ENCODE results near the gene TMC8. TPM values are rescaled to one million over a fixed set of nuclear protein-coding genes. Genes with fewer than 3 reads are reported as not detected.

Gene TMC8
- total and polyA plus RNA-seq, 2 experiments from 2014 or later: 1.1 to 3.1 TPM

DNA sequence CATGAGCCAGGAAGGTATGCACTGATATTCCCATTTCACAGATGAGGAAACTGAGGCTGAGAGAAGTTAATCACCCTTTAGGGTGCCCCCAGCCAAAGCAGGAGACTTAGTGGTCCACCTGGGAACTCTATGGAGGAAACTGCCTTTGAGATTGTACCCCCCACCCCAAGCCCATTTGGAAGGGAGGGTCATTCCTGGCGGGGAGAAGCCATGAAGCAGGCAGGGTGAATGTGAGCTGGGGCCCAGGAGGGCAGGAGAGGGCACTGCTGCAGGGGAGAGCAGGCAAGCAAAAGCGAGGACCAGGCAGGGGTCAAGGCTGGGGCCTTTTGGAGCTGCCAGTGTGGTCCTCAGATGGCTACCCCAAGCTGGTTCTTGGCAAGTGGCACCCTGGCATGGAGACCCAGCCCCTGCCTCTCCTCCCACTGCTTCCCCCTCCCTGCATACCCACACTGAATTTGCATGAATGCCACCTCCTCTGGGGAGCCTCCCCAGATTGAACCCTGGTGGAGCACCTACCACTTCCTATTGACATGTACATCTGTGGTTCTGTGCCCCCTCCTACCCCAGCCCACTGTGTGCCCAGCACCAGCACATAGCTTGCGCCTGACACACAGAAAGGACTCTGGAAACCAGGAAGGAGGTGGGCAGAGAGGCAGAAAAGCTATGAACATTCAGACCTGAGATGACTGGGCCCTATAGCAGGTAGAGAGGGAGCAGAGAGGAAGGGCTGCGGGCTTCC, 1.1 kb upstream of the TMC8 start:
- no peaks in the 10 kb centered on the region for H3K9me3 ChIP-seq (ENCODE audit: low read depth)
- TF ChIP-seq, protein P1, sequence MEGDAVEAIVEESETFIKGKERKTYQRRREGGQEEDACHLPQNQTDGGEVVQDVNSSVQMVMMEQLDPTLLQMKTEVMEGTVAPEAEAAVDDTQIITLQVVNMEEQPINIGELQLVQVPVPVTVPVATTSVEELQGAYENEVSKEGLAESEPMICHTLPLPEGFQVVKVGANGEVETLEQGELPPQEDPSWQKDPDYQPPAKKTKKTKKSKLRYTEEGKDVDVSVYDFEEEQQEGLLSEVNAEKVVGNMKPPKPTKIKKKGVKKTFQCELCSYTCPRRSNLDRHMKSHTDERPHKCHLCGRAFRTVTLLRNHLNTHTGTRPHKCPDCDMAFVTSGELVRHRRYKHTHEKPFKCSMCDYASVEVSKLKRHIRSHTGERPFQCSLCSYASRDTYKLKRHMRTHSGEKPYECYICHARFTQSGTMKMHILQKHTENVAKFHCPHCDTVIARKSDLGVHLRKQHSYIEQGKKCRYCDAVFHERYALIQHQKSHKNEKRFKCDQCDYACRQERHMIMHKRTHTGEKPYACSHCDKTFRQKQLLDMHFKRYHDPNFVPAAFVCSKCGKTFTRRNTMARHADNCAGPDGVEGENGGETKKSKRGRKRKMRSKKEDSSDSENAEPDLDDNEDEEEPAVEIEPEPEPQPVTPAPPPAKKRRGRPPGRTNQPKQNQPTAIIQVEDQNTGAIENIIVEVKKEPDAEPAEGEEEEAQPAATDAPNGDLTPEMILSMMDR (IDR thresholded peaks at IDR 0.05; ENCODE audit: low read depth, low read length): no peak
- H3K27ac ChIP-seq: no peak overlapping the region
- H3K4me3 ChIP-seq: no peak overlapping the region
- H3K27me3 ChIP-seq: no peaks in the 10 kb centered on the region
- peaks cover 19% of the 10 kb centered on the region for H3K4me1 ChIP-seq (ENCODE audit: low read depth)
- DNase-seq (ENCODE audit: low read depth in 1 of 2, low spot score in 1 of 2): no peak
- H3K36me3 ChIP-seq: no peaks in the 10 kb centered on the region

DNA sequence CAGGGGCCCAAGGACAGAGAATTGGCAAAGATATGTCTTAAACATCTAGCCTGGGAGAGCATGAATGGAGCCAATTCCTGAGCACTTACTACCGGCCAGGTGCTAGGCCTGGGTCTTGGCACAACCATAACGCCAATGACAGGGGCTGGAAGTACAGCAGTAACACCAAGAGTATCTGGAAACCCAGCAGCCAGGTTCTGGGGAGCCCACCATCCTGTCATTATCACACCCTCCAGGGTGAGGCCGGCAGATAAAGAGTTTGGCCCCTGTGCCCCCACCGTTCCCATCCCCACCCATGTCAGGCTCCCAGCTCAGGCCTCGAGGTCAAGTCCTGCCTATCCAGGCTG, 508 bp upstream of the TMC8 start:
- Histone ChIP-seq H3K4me3 (no peak overlapping the region), H3K4me1 (ENCODE audit: low read depth) (peaks cover 19% of the 10 kb centered on the region), H3K27me3 (no peaks in the 10 kb centered on the region), H3K36me3 (no peaks in the 10 kb centered on the region), H3K27ac (no peak overlapping the region), H3K9me3 (ENCODE audit: low read depth) (no peaks in the 10 kb centered on the region)
- no peak for DNase-seq (ENCODE audit: low read depth in 1 of 2, low spot score in 1 of 2)
- TF ChIP-seq, protein P1 (IDR thresholded peaks at IDR 0.05; ENCODE audit: low read depth, low read length): no peak

DNA sequence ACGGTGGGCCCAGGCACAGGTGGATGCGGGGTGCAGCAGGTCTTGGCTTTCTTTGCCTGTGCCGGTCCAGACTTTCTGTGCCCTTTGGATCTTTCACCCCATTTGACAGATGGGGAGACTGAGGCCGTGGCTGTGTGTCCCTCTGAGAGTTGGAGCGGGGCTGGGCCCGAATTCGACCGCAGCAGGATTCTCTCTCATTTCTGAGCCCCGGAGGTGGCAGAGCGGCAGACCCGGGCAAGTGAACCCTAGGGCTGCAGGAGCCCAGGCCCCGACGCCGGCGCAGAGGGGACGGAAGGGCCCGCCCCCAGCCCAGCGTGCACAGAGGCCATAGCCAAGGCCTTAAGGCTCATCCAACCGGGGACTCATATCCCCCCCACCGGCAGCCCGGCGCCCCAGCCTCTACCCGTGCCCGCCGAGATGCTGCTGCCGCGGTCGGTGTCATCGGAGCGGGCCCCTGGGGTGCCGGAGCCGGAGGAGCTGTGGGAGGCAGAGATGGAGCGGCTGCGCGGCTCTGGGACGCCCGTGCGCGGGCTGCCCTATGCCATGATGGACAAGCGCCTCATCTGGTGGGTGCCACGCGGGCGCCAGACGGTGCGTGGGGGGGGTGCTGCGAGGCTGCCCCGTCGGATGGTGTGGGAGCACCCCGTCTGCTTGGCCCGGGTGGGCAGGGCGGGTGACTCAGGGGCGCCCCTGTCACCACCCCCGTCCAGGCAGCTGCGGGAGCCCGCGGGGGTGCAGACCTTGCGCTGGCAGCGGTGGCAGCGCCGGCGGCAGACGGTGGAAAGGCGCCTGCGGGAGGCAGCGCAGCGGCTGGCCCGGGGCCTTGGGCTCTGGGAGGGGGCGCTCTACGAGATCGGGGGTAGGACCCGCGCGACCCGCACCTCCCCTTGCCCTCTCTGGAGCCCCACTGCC, 857 bp downstream of the TMC8 start:
- no peaks in the 10 kb centered on the region for H3K36me3 ChIP-seq
- H3K27me3 ChIP-seq: no peaks in the 10 kb centered on the region
- H3K4me1 ChIP-seq (ENCODE audit: low read depth): peaks cover 11% of the 10 kb centered on the region
- TF ChIP-seq, protein P1 (IDR thresholded peaks at IDR 0.05; ENCODE audit: low read depth, low read length): no peak
- DNase-seq (ENCODE audit: low read depth in 1 of 2, low spot score in 1 of 2): no peak
- H3K4me3 ChIP-seq: peak overlapping the region; percentile 16
- H3K27ac ChIP-seq: no peak overlapping the region
- no peaks in the 10 kb centered on the region for H3K9me3 ChIP-seq (ENCODE audit: low read depth)

DNA sequence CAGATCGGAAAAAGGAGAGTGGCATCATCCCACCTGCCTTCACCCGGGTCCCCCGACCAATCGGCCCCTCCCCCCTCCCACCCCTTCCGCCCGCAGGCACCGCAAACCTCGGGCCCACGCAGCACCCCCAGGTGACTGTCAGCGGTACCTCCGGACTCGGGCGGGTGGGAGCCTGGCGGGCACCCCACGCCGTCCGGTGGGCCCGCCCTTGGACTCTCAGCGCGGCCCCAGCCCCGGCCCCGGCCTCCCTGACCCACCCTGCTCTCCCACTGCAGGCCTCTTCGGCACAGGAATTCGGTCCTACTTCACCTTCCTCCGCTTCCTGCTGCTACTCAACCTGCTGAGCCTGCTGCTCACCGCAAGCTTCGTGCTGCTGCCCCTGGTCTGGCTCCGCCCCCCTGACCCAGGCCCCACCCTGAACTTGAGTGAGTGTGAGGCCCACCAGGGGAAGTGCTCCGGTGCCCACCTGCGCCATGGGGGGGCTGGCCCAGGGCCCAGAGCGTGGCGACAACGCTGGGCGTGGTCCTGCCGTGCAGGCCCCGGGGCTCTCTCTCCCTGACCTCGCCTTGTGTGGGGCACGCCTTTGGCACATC, 1.6 kb downstream of the TMC8 start:
- Histone ChIP-seq H3K27me3 (no peaks in the 10 kb centered on the region), H3K4me3 (peak overlapping the region; percentile 16), H3K36me3 (no peaks in the 10 kb centered on the region), H3K9me3 (ENCODE audit: low read depth) (no peaks in the 10 kb centered on the region), H3K27ac (no peak overlapping the region), H3K4me1 (ENCODE audit: low read depth) (peaks cover 4% of the 10 kb centered on the region)
- TF ChIP-seq, protein P1 (IDR thresholded peaks at IDR 0.05; ENCODE audit: low read depth, low read length): no peak
- peak in 1 of 2 donors; percentile 48 for DNase-seq (ENCODE audit: low read depth in 1 of 2, low spot score in 1 of 2)

DNA sequence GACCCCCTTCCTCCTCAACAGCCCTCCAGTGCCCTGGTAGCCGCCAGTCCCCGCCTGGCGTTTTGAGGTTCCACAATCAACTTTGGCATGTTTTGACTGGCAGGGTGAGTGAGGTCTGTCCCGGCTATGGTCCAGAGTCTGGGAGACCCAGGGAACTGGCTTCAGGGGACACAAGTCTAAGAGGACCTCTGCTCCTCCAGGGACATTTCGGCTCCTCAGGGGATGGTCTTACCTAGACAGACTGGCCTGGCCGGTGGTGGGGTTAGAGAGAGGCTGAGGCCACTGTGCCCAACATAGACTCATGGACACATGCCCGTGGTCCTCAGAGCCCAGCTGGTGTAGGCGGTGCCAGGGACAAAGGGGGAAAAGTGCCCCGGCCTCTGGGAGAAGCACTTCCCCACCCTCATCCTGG, 2.2 kb downstream of the TMC8 start:
- DNase-seq (ENCODE audit: low read depth in 1 of 2, low spot score in 1 of 2): no peak
- Histone ChIP-seq H3K4me3 (no peak overlapping the region), H3K36me3 (no peaks in the 10 kb centered on the region), H3K27me3 (no peaks in the 10 kb centered on the region), H3K9me3 (ENCODE audit: low read depth) (no peaks in the 10 kb centered on the region), H3K4me1 (ENCODE audit: low read depth) (peaks cover 4% of the 10 kb centered on the region), H3K27ac (no peak overlapping the region)
- TF ChIP-seq, protein P1 (IDR thresholded peaks at IDR 0.05; ENCODE audit: low read depth, low read length): no peak

All from cardiac muscle cell (in vitro differentiated cells and primary cell).